Measurements from ENCODE around the gene RAB8A. TPM values are rescaled to one million over a fixed set of nuclear protein-coding genes. Genes with fewer than 3 reads are reported as not detected.
"Not testable (repeated sequence)": the region's sequence is repeated elsewhere in the genome, so short reads cannot be mapped to it uniquely, and the experiment has no call there.

RAB8A gene
- polyA plus RNA-seq, 3 donors = 109 to 124 (median 114) TPM

DNA sequence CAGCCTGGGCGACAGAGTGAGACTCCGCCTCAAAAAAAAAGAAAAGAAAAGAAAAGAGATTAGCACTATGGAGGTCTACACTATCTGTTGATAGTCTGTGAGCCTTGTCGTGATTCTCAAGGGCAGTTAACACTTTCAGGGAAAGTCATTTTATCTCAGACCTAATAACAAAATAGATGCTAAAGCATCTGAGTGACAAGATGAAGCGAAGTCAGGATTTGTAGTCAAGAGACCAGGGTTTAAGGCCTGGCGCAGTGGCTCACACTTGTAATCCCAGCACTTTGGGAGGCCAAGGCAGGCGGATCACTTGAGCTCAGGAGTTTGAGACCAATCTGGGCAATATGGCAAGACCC lies 13.3 kb upstream of the RAB8A start:
- Histone ChIP-seq H3K9ac (ENCODE audit: insufficient read depth, low read length, poor library complexity, severe bottlenecking) (no peak overlapping the region), H3K27ac (ENCODE audit: low read depth in 1 of 2, low read length in 2 of 2) (no peak overlapping the region), H3K27me3 (ENCODE audit: control insufficient read depth in 2 of 2, insufficient read depth in 2 of 2, low read length in 2 of 2) (no peaks in the 10 kb centered on the region), H3K79me2 (ENCODE audit: insufficient read depth, low read length) (peaks cover 16% of the 10 kb centered on the region), H3K36me3 (replicated peaks in 1 of 2; ENCODE audit: control insufficient read depth in 1 of 2, insufficient read depth in 2 of 2, low read length in 2 of 2) (peaks cover 82 to 98% of the 10 kb centered on the region in 2 donors), H3K4me3 (replicated peaks in 1 of 3; ENCODE audit: low read depth in 2 of 3, low read length in 3 of 3) (no peak overlapping the region), H3K4me2 (replicated peaks; ENCODE audit: extremely low read depth, low read length, poor library complexity, severe bottlenecking) (no peak overlapping the region), H2AFZ (ENCODE audit: insufficient read depth, low read depth, low read length, poor library complexity, severe bottlenecking) (no peak overlapping the region), H3K9me3 (replicated peaks in 1 of 2; ENCODE audit: control insufficient read depth in 1 of 2, insufficient read depth in 1 of 2, low read length in 2 of 2) (no peaks in the 10 kb centered on the region), H3K4me1 (ENCODE audit: control insufficient read depth in 1 of 2, insufficient read depth in 2 of 2, low read length in 2 of 2) (peaks cover 0 to under 1% of the 10 kb centered on the region in 2 donors), H4K20me1 (ENCODE audit: insufficient read depth, low read length) (peaks cover 37% of the 10 kb centered on the region)
- H3K27ac Mint-ChIP-seq = peak overlapping the region in 1 of 7 donors; percentile 34
- TF ChIP-seq CTCF (IDR thresholded peaks at IDR 0.05) = no peak
- WGBS (ENCODE audit: insufficient coverage) = 100% methylated on average over 3 of the region's 6 CpGs
- intact Hi-C loops (cut with micrococcal nuclease) = no loop called here
- H3K4me1 Mint-ChIP-seq = no peaks in the 10 kb centered on the region
- no peak for DNase-seq
- H3K36me3 Mint-ChIP-seq = peaks cover 82 to 99% of the 10 kb centered on the region in 2 donors
- H3K27me3 Mint-ChIP-seq (ENCODE audit: low read depth in 3 of 3) = peaks cover 0 to 2% (median 0%) of the 10 kb centered on the region in 3 donors
- H3K9me3 Mint-ChIP-seq = no peaks in the 10 kb centered on the region
- H3K4me3 Mint-ChIP-seq = no peak overlapping the region

- DNase-seq = no peak
- Histone ChIP-seq H3K9ac (ENCODE audit: insufficient read depth, low read length, poor library complexity, severe bottlenecking) (no peak overlapping the region), H3K4me1 (ENCODE audit: control insufficient read depth in 1 of 2, insufficient read depth in 2 of 2, low read length in 2 of 2) (peaks cover 0 to 5% of the 10 kb centered on the region in 2 donors), H3K4me2 (replicated peaks; ENCODE audit: extremely low read depth, low read length, poor library complexity, severe bottlenecking) (no peak overlapping the region), H4K20me1 (ENCODE audit: insufficient read depth, low read length) (peaks cover 33% of the 10 kb centered on the region), H3K79me2 (ENCODE audit: insufficient read depth, low read length) (peaks cover 16% of the 10 kb centered on the region), H3K27me3 (ENCODE audit: control insufficient read depth in 2 of 2, insufficient read depth in 2 of 2, low read length in 2 of 2) (no peaks in the 10 kb centered on the region), H3K36me3 (replicated peaks in 1 of 2; ENCODE audit: control insufficient read depth in 1 of 2, insufficient read depth in 2 of 2, low read length in 2 of 2) (peaks cover 82 to 98% of the 10 kb centered on the region in 2 donors), H3K27ac (ENCODE audit: low read depth in 1 of 2, low read length in 2 of 2) (no peak overlapping the region), H2AFZ (ENCODE audit: insufficient read depth, low read depth, low read length, poor library complexity, severe bottlenecking) (no peak overlapping the region), H3K9me3 (replicated peaks in 1 of 2; ENCODE audit: control insufficient read depth in 1 of 2, insufficient read depth in 1 of 2, low read length in 2 of 2) (no peaks in the 10 kb centered on the region), H3K4me3 (replicated peaks in 1 of 3; ENCODE audit: low read depth in 2 of 3, low read length in 3 of 3) (no peak overlapping the region)
- Mint-ChIP-seq H3K36me3 (peaks cover 78 to 98% of the 10 kb centered on the region in 2 donors), H3K27me3 (ENCODE audit: low read depth in 3 of 3) (peaks cover 0 to 2% (median 0%) of the 10 kb centered on the region in 3 donors), H3K9me3 (no peaks in the 10 kb centered on the region), H3K4me1 (peaks cover 3% of the 10 kb centered on the region), H3K4me3 (no peak overlapping the region), H3K27ac (peak overlapping the region in 1 of 7 donors; percentile 68)
- 100% methylated on average over 1 of the region's 6 CpGs for WGBS (ENCODE audit: insufficient coverage)
- TF ChIP-seq CTCF (IDR thresholded peaks at IDR 0.05) = no peak
- intact Hi-C loops (cut with micrococcal nuclease) = no loop called here
Measured at GRCh38 chr19:16098821-16099220, 12.9 kb upstream of the RAB8A start.

DNA sequence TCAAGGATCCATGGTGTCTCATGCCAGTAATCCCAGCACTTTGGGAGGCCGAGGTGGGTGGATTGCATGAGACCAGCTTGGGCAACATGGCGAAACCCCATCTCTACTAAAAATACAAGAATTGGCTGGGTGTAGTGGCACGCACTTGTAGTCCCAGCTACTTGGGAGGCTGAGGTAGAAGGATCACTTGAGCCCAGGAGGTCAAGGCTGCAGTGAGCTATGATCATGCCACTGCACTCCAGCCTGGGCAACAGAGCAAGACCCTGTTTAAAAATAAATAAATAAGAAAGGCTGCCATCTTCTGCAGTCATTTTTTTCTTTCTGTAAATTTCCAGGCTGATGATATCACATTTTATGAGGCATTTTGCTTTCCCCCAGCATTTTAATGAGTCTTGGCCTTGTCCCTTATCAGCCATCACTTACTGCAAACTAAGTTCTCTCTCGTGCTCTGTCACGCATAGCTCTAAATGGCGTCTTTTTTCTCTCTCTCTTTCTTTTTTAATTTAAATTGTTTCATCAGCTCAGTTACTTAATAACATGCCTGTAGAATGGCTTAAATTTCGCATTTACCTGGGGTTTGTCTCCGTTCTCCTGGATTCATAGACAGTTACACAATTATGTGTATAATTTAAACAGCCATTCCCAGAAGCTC lies 12.2 kb upstream of the RAB8A start:
- H3K36me3 Mint-ChIP-seq = peaks cover 73 to 92% of the 10 kb centered on the region in 2 donors
- Histone ChIP-seq H3K79me2 (ENCODE audit: insufficient read depth, low read length) (peaks cover 16% of the 10 kb centered on the region), H4K20me1 (ENCODE audit: insufficient read depth, low read length) (peaks cover 30% of the 10 kb centered on the region), H3K36me3 (replicated peaks in 1 of 2; ENCODE audit: control insufficient read depth in 1 of 2, insufficient read depth in 2 of 2, low read length in 2 of 2) (peaks cover 76 to 94% of the 10 kb centered on the region in 2 donors)
- intact Hi-C loops (cut with micrococcal nuclease); H3K4me1 Mint-ChIP-seq; H3K4me3 ChIP-seq (replicated peaks in 1 of 3; ENCODE audit: low read depth in 2 of 3, low read length in 3 of 3); H3K4me1 ChIP-seq (ENCODE audit: control insufficient read depth in 1 of 2, insufficient read depth in 2 of 2, low read length in 2 of 2); H3K9me3 Mint-ChIP-seq; H3K27me3 ChIP-seq (ENCODE audit: control insufficient read depth in 2 of 2, insufficient read depth in 2 of 2, low read length in 2 of 2); H3K4me3 Mint-ChIP-seq; H3K27me3 Mint-ChIP-seq (ENCODE audit: low read depth in 3 of 3); H3K27ac ChIP-seq (ENCODE audit: low read depth in 1 of 2, low read length in 2 of 2); H3K4me2 ChIP-seq (replicated peaks; ENCODE audit: extremely low read depth, low read length, poor library complexity, severe bottlenecking); DNase-seq; H2AFZ ChIP-seq (ENCODE audit: insufficient read depth, low read depth, low read length, poor library complexity, severe bottlenecking); H3K9me3 ChIP-seq (replicated peaks in 1 of 2; ENCODE audit: control insufficient read depth in 1 of 2, insufficient read depth in 1 of 2, low read length in 2 of 2); H3K9ac ChIP-seq (ENCODE audit: insufficient read depth, low read length, poor library complexity, severe bottlenecking): not testable (repeated sequence)
- peak overlapping the region in 1 of 7 donors; percentile 46 for H3K27ac Mint-ChIP-seq
- 90% methylated on average over 2 of the region's 8 CpGs for WGBS (ENCODE audit: insufficient coverage)
